Prostate gland (tissue), 2 donors: ENCODE data around the gene STPG3.

Experiments used
- POLR2A ChIP-seq: fragments of 450-650 bp; IDR thresholded peaks from one replicate; pipeline ENCODE4 v1.6.1; 2016; ENCODE audit warnings: antibody characterized with exemption, mild to moderate bottlenecking
- TF ChIP-seq, protein P1 (sequence below), 4 experiments: fragments of 200-600 bp in 2 of 4; fragments of 450-650 bp in 2 of 4; sonication (generic) in 2 of 4; IDR thresholded peaks; 1 replicate in 3 of 4; 2 replicates in 1 of 4; pipeline ENCODE4 v1.5.1; 2016 to 2019; ENCODE audit warnings: antibody characterized with exemption in 4 of 4, mild to moderate bottlenecking in 2 of 4, moderate library complexity in 2 of 4

DNA sequence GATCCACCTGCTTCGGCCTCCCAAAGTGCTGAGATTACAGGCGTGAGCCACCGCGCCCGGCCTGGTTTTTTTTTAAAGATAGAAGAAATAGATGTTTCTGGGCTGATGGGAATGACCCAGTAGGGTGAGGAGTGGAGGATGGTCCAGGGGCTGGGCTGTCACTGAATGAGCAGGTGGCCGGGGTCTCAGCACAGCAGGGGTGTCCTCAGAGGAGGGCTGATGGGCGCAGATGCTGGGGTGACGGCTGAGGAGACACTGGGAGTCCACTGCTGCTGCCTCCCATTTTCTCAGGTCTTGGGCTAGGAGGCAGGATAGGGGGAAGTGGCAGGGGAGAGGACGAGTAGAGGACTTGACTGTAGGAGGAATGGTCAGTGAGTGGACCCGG lies 24.1 kb downstream of the STPG3 start:
- TF ChIP-seq, protein P1, sequence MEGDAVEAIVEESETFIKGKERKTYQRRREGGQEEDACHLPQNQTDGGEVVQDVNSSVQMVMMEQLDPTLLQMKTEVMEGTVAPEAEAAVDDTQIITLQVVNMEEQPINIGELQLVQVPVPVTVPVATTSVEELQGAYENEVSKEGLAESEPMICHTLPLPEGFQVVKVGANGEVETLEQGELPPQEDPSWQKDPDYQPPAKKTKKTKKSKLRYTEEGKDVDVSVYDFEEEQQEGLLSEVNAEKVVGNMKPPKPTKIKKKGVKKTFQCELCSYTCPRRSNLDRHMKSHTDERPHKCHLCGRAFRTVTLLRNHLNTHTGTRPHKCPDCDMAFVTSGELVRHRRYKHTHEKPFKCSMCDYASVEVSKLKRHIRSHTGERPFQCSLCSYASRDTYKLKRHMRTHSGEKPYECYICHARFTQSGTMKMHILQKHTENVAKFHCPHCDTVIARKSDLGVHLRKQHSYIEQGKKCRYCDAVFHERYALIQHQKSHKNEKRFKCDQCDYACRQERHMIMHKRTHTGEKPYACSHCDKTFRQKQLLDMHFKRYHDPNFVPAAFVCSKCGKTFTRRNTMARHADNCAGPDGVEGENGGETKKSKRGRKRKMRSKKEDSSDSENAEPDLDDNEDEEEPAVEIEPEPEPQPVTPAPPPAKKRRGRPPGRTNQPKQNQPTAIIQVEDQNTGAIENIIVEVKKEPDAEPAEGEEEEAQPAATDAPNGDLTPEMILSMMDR (IDR thresholded peaks at IDR 0.05): no peak
- no peak for TF ChIP-seq POLR2A
